GM21717 (cell line): ENCODE results near the gene KRT86.
"Not testable (repeated sequence)": the region's sequence is repeated elsewhere in the genome, so short reads cannot be mapped to it uniquely, and the experiment has no call there.

ENCODE experiments used
- ATAC-seq: cut with Tn5 transposase; IDR thresholded peaks from one replicate; pipeline ENCODE4 v1.9.1; 2021; ENCODE audit warnings: mild to moderate bottlenecking, moderate library complexity; ENCODE audit not compliant: unreplicated experiment

The KRT86 gene

DNA sequence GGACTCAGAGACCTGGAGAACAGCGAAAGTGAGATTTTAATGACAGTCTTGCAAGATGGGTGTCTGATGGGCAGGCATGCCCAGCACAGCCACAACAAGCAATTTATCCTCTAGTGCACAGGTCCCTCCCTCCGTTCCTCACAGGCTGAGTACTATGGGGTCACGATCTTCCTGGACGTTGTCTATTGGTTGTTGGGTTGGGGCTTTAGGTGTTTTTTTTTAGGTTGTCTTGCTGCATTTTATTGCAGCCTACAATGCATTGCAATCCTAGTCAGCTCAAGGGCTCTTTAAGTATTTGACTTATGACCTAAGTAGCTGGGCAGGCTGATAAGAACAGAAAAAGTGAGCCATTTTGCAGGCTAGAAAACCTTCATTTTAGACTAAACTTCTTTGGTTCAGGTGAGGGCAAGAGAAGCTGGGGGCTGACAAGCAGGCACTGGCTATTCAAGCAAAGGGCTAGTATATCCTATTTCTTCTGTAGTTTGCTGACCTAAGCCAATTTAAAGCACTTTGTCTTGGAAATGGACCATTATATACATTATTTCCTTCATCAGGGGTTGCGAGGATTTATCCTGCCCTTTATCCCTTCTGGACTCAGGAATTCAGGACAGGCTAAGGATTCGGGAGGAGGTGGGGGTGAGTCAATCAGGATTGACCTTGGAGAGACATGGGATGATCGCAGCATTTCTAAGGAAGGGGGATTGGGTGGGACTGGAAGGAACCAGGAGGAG lies 35.4 kb upstream of the KRT86 start:
- ATAC-seq = no peak

DNA sequence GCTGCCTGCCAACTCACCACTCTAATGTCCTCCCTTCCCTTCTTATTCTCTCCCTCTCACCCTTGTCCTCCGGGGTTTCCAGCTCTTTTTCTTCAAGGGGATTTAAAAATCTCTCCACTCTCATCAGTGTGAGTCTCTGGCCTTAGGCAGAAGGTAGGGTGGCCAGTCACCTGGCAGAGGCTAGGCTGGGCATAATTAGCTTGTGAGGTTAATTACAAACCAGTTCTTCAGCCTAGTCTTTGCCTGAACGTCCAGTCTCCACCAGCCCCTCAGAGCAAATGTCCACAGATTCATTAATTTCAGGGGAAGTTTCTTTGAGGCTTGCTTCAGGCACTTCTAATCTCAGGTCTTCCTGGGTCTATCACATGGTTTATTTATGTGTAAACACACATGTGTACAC lies 34.7 kb upstream of the KRT86 start:
- no peak for ATAC-seq

DNA sequence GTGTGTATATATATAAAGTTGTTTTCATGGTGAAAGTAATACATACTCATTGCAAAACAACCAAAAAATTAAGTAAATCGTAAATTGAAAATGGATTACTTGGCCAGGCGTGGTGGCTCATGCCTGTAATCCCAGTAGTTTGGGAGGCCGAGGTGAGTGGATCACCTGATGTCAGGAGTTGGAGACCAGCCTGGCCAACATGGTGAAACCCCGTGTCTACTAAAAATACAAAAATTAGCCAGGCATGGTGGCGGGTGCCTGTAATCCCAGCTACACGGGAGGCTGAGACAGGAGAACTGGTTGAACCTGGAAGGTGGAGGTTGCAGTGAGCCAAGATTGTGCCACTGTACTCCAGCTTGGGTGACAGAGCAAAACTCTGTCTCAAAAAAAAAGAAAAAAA lies 34.2 kb upstream of the KRT86 start:
- ATAC-seq = not testable (repeated sequence)

DNA sequence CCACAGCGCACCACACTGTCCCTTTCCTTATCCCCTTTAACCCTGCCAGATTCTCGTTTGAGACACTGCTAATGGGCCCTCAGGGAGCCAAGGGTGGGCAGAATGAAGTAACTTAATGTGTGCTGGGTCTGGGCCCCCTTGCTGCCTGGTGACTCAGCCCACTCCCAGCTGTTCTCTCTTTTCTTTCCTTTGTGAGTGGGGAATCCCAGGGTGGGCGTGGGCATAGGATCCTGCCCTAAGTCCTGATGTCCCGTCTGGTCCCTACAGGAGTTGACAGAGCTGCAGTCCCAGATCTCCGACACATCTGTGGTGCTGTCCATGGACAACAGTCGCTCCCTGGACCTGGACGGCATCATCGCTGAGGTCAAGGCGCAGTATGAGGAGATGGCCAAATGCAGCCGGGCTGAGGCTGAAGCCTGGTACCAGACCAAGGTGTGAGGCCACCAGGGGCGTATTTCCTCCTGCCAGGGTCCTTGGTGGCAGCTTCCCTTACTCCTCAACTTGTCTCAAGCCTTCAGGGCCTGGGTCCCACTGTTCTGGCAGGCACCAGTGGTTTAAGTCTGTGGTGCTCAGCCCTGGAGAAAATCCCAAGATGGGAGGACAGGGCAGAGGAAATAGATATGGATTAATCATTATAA lies 33.1 kb upstream of the KRT86 start:
- ATAC-seq = no peak

DNA sequence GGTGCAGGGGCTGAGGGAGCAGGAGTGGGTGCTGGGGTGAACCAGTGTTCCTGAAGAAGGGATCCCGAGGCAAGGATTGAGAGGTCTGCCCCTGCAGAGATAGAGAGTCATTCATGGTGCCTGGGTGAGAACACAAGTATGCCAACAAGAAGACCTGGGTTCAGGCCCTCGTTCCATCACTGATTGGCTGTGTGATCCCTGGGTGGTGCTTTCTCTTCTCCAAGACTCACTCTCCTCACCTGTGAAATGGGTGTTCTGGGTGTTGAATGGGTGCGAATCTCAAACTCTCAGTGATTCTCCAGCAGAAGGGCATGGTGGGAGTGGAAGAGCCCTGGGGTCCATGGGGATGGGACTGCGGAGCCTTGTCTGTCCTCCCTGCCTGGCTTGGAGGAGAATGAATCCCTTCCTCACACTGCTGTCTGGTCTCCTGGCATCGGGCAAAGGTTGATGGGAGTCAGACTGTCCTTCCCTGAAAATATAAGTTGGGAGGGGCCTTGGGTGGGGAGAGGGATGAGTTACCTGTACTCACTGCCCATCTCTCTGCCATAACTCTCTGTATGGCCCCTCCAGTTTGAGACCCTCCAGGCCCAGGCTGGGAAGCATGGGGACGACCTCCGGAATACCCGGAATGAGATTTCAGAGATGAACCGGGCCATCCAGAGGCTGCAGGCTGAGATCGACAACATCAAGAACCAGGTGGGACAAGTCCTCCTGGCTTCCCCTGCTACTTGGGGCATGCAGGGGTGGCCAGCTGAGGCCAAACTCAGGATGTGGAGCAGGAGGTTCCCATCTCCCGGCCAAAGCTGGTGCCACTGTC lies 31.8 kb upstream of the KRT86 start:
- ATAC-seq = no peak

DNA sequence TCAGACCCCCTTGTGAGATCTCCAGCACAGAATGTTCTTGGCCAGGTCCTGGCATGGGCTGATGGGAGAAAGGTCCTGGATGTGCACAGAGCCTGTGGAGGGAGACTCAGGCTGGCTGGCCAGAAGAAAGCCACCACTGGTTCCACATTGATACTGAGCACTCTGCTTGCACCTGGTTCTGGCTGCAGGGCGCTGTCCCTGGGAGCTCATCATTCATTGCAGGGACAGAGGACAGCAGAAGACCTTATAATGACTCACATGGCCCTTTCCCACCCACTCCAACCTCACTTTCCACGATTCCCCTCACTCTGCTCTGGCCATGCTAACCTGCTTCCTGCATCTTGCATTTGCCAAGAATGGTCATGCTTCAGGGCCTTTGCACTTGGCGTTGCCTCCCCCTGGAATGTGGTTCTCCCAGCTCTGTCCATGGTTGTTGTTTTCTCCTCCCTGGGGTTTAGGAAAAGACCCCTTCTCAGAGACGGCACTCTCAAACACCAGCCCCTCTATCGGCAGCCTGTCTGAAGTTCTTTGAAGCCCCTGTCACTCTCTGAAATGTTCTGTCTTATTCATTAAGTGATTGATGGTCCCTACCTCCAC lies 31.1 kb upstream of the KRT86 start:
- no peak for ATAC-seq

DNA sequence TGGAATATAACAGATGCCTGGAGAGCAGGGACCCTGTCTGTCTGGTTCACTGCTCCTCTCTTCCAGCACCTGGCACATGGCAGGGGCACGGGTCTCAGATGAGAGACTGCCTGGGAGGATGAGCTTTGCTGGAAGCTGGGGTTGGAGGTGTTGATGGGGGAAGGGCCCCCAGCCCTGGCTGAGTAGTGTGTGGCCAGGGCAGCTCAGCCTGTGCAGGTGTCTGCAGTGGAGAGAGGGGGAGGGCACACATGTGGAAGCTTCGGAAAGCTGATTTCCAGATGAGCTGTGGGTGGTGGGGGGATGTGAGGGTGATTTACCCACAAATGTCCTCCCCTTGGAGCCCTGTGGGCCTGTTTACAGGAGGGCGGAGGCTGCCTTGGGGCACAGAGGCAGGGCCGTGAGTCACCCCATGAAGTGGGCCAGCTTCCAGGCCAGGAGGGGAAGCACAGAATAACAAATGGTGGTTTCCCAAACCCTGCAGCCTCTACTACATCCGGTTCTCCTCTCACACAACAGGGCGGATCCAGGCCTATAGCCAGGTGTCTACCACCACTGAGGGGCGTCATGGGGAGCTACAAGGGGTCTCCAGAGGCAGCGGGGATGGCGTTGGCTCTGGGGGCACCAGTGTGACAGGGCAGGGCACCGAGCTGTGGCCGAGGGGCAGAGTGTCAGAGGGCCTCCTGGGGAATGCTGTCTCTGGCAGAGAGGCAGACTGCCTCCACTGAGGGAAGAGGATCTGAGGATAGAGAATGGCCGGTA lies 30.4 kb upstream of the KRT86 start:
- peak; percentile 90 for ATAC-seq

DNA sequence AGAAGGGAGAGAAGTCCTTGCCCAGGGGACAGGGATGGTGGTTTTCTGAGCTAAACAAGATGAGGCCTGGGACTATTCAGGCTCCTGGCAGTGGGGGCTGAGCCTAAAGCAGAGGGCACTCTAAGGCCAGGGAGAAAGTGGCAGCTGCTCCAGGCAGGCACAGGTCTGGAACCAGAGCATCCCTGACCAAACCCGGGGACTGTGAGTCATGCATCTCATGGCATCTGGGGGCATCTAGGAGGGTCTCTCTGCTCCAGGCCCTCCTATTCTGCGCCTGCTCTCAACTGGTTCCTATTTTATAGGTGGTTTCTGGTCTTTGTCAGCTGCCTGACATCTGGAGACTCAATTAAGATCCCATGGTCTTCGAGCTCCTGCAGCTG lies 29.8 kb upstream of the KRT86 start:
- peak; percentile 5 for ATAC-seq

DNA sequence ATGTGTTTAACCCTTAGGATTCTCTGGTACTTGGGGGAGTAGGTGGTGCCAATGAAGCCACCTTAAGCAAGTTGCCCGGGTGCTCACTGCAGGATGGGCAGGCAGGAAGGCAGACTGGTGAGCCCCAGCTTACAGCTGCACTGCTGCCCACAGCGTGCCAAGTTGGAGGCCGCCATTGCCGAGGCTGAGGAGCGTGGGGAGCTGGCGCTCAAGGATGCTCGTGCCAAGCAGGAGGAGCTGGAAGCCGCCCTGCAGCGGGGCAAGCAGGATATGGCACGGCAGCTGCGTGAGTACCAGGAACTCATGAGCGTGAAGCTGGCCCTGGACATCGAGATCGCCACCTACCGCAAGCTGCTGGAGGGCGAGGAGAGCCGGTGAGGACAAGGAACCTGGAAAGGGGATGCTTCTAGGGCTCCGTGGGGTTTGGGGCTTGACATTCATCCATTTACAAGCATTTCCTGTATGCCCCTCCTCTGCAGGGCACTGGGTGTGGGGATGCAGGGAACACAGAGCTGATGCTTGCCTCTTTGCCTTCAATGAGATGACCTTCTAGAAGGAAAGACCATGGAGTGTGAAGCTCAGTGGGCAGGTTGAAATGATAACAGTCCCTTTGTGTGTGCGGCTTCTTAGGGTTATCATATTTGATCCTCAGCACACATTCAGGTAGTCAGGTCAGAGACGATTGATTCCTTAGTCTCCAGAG lies 29.0 kb upstream of the KRT86 start:
- ATAC-seq = no peak

DNA sequence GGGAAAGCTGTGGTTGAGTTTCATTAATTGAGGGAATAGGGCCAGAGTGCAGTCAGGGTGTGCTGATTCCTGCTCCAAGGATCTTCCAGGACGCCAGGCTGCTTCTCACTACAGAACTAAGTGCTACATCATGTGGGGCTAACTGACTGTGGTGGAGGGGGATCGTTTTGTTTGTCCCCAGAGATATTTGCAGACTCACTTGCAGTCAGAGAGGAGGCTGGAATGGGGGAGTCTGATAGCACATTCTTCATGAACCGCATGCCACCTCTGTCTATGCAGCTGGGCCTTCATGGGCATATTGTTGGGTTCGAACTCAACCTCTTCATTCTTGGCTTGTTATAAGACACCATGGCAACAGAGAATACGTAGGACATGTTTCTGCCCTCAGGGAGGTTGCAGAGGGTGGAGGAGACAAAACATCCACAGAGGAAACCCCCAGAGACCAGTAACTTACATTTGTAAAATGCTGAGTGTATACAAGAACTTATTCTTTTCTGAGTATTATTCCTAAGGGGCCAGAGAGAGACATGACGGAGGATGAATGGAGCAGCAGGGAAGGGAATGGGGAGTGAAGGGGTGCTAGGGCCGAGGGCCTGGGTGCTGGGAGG lies 28.4 kb upstream of the KRT86 start:
- no peak for ATAC-seq

DNA sequence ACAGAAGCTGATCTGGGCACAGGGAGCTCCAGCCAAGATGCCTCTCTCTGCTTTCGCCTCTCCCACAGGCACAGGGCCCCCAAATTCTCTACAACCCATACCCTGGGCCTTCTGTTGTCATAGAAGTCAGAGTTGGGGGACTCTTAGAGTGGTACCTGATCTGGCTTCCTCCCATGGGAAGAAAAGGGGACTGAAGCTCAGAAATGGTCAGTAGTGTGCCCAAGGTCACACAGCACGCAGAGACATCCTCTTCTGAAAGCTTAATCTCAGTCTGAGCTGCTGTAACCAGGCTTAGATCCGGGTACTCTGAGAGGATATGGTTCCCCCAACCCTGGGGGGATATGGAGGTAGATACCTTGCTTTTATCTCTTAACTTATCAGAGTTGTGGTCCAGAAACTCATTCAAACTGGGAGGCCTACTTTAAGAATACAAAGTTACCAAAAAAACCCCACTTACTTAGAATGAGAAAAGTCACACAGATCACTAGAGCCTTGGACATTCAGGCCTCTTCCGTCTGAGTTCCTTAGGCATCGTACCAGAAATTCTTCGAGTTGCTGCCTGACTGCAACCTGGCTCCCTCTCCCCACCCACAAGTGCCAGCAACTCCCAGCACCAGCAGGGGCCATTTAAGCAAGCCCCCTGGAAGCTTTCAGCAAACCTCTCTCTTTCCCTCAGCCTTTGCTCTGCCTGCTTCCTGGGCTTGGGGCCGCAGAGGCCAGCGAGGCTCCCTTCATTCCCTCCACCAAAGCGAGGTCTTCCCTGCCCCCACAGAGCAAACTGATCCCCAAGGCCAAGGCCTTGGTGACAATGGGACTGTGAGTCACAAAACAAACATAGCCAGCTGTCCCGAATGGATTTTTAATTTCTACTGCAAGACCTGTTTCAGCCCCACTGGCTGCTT lies 27.5 kb upstream of the KRT86 start:
- no peak for ATAC-seq

DNA sequence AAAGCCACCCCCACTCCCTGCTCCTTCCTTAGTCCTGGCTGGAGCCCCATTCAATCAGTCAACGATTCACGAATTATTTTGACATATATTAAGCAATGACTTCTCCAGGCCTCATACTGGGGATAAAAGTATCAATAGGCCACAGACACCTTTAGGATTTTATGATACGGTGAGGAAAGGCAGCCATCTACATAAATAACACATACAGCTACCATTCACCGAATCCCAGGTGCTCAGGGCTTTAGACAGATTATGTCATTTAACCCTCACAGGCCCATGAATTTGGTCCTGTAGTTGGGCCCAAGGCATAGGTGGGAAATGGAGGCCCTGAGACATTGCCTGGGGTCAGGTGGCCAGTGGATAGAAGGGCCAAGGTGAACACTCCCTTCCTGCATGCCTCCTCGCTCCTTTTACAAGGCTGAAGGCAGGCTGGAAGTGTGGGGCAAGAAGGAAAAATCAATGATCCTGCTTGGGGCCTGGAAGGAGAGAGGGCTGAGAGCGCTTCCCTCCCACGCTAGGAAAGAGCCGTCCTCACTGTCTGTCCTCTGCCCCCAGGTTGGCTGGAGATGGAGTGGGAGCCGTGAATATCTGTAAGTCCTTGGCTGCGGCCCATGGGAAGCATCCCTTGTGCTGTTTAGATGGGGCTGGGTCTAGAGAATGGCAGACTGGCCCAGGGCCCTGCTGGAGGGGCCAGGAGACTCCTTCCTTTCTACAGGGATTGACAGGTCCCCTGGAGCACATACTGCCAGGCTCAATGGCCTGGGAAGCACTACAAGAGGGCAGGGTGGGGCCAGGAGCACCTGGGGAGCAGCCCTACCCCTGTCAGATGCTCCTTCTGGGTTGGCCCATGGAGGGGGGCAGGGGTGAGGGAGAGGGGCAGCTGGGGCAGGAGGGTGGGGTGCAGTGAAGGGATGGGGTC lies 26.6 kb upstream of the KRT86 start:
- no peak for ATAC-seq

DNA sequence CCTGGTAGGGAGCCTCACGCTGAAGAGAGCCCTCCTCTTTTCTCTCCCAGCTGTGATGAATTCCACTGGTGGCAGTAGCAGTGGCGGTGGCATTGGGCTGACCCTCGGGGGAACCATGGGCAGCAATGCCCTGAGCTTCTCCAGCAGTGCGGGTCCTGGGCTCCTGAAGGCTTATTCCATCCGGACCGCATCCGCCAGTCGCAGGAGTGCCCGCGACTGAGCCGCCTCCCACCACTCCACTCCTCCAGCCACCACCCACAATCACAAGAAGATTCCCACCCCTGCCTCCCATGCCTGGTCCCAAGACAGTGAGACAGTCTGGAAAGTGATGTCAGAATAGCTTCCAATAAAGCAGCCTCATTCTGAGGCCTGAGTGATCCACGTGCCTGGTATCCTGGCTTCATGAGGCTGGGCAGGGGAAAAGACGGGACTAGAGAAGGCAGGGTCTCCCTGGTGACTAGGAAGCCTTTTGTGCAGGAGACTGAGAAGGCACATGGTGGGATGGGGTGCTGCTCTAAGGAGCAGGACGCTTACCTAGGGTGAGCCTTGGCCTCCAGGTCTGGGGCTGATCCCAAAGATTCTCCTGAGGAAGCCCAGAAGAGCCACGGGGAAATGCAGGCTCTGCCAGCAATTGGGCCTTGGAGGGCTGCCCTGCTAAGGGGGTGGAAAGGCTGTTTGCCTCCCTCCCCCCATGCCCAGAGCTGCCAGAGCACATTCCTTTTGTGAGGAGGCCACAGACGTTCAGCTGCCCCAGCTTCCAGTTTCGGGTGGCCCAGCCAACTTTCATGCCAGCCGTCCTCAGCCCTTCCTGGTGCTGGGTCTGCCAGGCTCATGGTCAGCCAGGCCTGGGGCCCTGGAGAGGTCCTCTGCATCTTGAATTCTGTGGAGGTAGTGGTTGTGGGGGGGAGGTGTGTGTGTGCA lies 25.6 kb upstream of the KRT86 start:
- no peak for ATAC-seq

DNA sequence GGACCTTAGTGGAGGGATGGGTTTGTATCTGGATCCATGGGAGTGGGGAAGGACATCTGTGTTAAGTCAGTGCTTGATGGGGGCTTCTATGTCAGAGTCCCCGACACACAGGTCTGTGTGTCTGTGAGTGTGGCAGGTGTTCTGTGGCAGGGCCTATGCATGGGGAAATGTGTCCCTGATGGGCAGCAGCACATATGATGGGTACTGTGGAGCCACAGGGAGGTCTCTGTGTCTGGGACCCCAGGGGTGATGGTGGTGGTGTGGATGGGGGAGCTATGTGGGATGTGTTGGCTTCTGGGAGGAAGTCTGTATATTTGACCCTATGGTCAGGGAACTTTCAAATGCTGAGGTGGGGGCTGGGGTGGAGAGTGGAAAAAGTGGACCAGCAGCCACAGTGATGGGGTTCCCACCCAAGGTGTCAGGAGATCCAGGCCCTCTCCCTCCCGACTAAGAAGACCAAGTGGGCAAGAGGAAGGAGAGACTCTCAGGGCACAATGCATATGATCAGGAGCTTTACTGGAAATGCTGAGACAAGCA lies 24.9 kb upstream of the KRT86 start:
- ATAC-seq = no peak

DNA sequence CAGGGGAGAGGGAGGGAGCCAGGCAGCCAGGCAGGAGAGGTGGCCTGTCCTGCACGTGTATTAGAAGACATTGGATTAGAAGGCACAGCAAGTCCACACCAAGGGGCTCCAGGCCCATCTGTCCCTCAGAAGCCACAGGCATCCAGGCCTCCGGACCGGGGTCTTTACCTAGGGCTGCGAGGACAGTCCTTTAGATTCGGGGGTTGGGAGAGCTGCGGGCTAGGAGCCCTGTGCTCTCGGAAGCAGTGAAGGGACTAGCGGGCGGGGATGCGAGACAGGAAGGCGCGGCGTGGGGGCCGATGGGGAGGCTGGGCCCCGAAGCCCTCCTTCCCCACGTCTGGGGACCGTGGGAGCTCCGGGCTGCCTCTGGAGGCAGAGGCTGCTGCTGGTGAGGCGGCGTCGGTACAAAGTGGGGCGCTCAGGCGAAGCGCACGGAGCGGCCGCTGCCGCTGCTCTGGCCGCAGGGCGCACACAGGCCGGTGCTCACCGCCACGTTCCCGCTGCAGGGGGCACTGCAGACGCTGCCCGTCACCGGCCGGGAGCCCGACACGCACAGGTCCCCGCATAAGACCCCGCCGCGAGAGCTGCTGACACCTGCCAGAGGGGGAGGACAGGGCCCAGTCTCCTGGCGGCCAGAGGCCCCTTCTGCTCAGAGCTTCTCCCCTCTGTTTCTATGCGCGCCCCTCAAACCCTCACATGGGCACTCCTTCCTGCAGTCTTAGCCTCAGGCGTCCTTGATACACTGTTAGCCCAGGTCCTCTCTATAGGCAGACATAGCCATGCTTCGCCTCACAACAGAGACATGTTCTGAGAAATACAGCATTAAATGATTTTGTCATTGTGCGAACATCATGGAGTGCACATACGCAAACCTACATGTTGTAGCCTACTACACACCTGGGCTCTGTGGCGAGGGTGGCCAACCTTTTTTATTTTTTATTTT lies 24.1 kb upstream of the KRT86 start:
- no peak for ATAC-seq
